Erythroblast (primary cell): Measurements from ENCODE around the gene COL6A5.

Experiments used
- GATA1 ChIP-seq: IDR thresholded peaks from 2 replicates; pipeline ENCODE4 v1.6.1; 2011; ENCODE audit warnings: low read depth, mild to moderate bottlenecking, control low read depth, low read length, moderate library complexity
- POLR2A ChIP-seq: IDR thresholded peaks from 2 replicates; pipeline ENCODE4 v1.6.1; 2011; ENCODE audit warnings: mild to moderate bottlenecking, low read length

- TF ChIP-seq POLR2A: no peak
- TF ChIP-seq GATA1: no peak
Observed at GRCh38 chr3:130480736-130481135, 135.3 kb downstream of the COL6A5 start.
